ENCODE results near the gene INO80E. TPM values are rescaled to one million over a fixed set of nuclear protein-coding genes. Genes with fewer than 3 reads are reported as not detected.

INO80E gene
- total RNA-seq, 1 experiment from 2014 or later = 94.1 TPM

DNA sequence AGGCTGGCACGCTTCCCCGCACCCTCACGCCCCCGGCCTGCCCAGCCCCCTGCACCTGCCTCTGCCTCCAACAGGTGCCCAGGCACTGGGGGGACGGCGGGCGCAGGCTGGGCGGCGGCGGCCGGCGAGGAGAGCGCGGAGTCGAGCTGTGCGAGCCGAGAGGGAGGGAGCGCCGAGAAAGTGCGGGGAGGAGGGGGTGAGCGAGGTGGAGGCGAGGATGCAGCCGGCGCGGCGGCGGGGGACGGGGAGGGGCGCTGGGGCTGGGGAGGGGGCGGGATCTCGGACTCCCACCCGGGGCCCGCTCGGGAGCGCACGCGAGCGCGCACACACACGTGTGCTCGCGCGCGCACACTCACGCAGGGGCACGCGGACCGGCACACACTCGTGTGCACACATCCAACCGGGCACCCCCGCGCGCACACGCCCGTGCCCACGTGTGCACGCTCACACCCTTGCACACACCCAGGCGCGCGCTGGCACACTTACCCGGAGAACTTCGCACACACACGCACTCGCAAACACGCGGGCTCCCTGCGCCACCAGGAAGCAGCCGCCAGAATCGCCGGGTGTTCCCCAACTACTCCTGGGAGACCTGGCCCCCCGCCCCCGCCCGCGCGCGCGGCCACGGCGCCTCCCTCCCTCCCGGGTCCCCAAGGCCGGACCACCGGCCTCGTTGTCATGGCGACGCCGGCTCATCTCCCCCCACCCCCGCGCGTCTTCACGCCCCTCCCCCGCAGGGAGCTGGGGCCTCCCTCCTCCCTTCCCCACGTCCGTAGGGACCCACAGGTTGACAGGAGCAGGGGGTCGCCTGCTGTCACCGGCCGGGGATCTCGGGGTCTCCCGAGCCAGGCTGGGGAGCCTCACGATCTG is 15.0 kb downstream of the INO80E start, which contains the start of gene DOC2A:
Gene DOC2A, minus strand, starts transcription at position 184 of the 870 bp plus-strand sequence. CDS start 805 bp downstream, outside the sequence.
- H3K9me3 Mint-ChIP-seq = no peaks in the 10 kb centered on the region
- peak; percentile 59 for DNase-seq
- no peaks in the 10 kb centered on the region for H3K79me2 ChIP-seq (ENCODE audit: insufficient read depth, low read length)
- H2AFZ ChIP-seq (ENCODE audit: low read length) = no peak within 1 kb of the TSS
- no peak within 1 kb of the TSS for H4K5ac ChIP-seq (ENCODE audit: insufficient read length, low read depth, low read length)
- no peaks in the 10 kb centered on the region for H3K27me3 ChIP-seq (ENCODE audit: insufficient read depth, low read length)
- H3K79me1 ChIP-seq (ENCODE audit: insufficient read depth, low read depth, low read length, poor library complexity, severe bottlenecking) = no peaks in the 10 kb centered on the region
- peaks cover 16% of the 10 kb centered on the region for H3K23me2 ChIP-seq (ENCODE audit: insufficient read length, low read depth, low read length, poor library complexity, severe bottlenecking)
- no peak within 1 kb of the TSS for H2AK5ac ChIP-seq (ENCODE audit: insufficient read length, low read length)
- TF ChIP-seq, protein P1, sequence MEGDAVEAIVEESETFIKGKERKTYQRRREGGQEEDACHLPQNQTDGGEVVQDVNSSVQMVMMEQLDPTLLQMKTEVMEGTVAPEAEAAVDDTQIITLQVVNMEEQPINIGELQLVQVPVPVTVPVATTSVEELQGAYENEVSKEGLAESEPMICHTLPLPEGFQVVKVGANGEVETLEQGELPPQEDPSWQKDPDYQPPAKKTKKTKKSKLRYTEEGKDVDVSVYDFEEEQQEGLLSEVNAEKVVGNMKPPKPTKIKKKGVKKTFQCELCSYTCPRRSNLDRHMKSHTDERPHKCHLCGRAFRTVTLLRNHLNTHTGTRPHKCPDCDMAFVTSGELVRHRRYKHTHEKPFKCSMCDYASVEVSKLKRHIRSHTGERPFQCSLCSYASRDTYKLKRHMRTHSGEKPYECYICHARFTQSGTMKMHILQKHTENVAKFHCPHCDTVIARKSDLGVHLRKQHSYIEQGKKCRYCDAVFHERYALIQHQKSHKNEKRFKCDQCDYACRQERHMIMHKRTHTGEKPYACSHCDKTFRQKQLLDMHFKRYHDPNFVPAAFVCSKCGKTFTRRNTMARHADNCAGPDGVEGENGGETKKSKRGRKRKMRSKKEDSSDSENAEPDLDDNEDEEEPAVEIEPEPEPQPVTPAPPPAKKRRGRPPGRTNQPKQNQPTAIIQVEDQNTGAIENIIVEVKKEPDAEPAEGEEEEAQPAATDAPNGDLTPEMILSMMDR (conservative IDR thresholded peaks at IDR 0.05) = no peak
- no peak within 1 kb of the TSS for H3K56ac ChIP-seq (ENCODE audit: insufficient read length, low read depth, low read length)
- H4K8ac ChIP-seq (replicated peaks; ENCODE audit: insufficient read length, low read depth, low read length) = no peak within 1 kb of the TSS
- H3K27ac Mint-ChIP-seq = no peak within 1 kb of the TSS
- H2BK120ac ChIP-seq (ENCODE audit: low read depth, low read length, poor library complexity, severe bottlenecking) = no peak within 1 kb of the TSS
- H3K27ac ChIP-seq (ENCODE audit: insufficient read length, low read depth, low read length) = no peak within 1 kb of the TSS
- no peaks in the 10 kb centered on the region; the same call in 1 of the 2 replicates for H3K4me1 ChIP-seq (ENCODE audit: insufficient read depth, low read length)
- peaks cover 0 to 6% (median 5%) of the 10 kb centered on the region in 3 experiments; a peak in 6 of 7 replicates for H3K36me3 Mint-ChIP-seq (ENCODE audit: insufficient read depth in 1 of 3, low read depth in 3 of 3)
- no peaks in the 10 kb centered on the region for H3K9me3 ChIP-seq (ENCODE audit: control insufficient read depth, low read depth, low read length)
- H3K4ac ChIP-seq (ENCODE audit: low read depth, low read length) = no peak within 1 kb of the TSS
- peaks cover 38% of the 10 kb centered on the region for H3K27me3 Mint-ChIP-seq (ENCODE audit: low read depth)
- no peak within 1 kb of the TSS for H2BK5ac ChIP-seq (ENCODE audit: insufficient read length, low read length)
- no peak within 1 kb of the TSS for H3T11ph ChIP-seq (ENCODE audit: low read length)
- H3K4me1 Mint-ChIP-seq = peaks cover 9 to 22% of the 10 kb centered on the region in 2 experiments
- H3K9ac ChIP-seq (ENCODE audit: extremely low read depth, insufficient read length, low read length) = no peak within 1 kb of the TSS
- H3K14ac ChIP-seq (ENCODE audit: insufficient read depth, low read length) = no peak within 1 kb of the TSS
- peak within 1 kb of the TSS; percentile 69 to 88 for H3K4me3 Mint-ChIP-seq
- H2BK15ac ChIP-seq (ENCODE audit: low read depth, low read length) = no peak within 1 kb of the TSS
- no peak within 1 kb of the TSS for H4K91ac ChIP-seq (ENCODE audit: insufficient read length, low read depth, low read length)
- WGBS (ENCODE audit: extremely low coverage, insufficient read length, low lambda C conversion rate) = no CpG with 5 or more reads among the region's 99 CpGs
- H2BK20ac ChIP-seq (ENCODE audit: low read depth, low read length, poor library complexity, severe bottlenecking) = no peak within 1 kb of the TSS
- H3K18ac ChIP-seq (ENCODE audit: insufficient read length, low read depth, low read length) = peak within 1 kb of the TSS; percentile 2
- no peaks in the 10 kb centered on the region for H4K20me1 ChIP-seq (ENCODE audit: control insufficient read depth, insufficient read depth, insufficient read length)
- H2BK12ac ChIP-seq (ENCODE audit: insufficient read length, low read depth, low read length) = no peak within 1 kb of the TSS
- H3K4me2 ChIP-seq (ENCODE audit: insufficient read depth, insufficient read length, low read length) = peak within 1 kb of the TSS; percentile 91
- H3K23ac ChIP-seq (ENCODE audit: insufficient read length, low read depth, low read length) = no peak within 1 kb of the TSS
